GM20431 (cell line): ENCODE results near the gene ADAM12.
"Not testable (repeated sequence)": the region's sequence is repeated elsewhere in the genome, so short reads cannot be mapped to it uniquely, and the experiment has no call there.

Experiments
- in situ Hi-C: fragments of 300-500 bp; cut with MseI, MboI; formaldehyde crosslinking; loops from one replicate; pipeline ENCODE4 v1.15.0; 2020; ENCODE audit warnings: low sequenced_read_pairs; ENCODE audit not compliant: unreplicated experiment

The ADAM12 gene

DNA sequence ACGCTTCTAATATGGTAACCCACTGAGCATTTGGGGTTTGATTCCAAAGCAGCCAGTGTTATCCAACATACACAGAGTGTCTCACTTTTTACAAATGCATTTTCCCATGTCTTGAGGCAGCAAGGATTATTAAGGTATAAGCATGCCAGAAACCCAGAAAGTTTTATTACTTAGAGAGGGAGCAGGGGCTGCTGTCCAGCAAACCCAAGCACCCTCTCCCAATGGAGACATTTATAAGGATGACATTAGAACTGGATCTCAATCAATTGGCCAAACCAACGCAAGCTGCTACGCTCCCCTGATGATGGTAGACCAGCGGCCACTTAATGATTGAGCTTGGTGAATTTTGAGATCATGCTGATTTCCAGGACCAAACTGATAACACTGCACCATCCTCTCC is 315.7 kb downstream of the ADAM12 start:
- in situ Hi-C loops = no loop called here

DNA sequence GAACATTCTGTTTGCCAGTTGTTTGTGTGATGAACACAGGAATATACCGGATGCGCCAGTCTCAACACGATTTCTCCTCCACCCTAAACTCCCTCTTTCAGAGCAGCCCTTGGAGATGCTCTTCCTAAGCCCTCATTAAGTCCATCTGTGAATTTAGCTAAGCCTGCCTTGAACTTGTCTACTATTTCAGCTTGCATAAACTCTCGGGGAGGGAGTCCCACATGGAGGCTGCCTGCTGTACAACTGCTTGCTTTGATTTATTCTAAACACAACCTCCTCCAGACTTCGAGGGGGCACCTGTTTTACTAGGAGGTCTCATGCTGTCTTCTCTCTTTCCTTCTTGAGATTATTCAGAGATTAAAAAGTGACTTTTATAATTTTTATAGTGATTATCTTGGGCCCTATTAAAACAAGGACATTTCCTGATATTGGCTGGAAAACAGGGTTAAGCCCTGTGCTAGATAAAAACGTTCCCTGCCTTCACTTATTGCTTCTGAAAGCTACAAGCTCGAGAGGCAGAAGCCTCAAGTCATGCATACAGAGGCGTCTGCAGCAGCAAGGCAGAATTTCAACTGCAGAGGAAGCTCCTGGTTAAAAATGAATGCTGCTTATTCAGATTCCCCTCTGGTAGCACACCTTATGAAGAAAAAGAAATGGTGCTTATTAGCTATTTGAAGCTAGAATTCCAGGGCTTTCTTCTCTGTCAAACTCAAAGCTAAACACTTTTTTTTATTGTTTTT is 317.6 kb downstream of the ADAM12 start:
- in situ Hi-C loops = no loop called here

GRCh38 chr10:126068322-126068721 is 320.0 kb downstream of the ADAM12 start:
- in situ Hi-C loops = no loop called here

- in situ Hi-C loops = no loop called here
Measured at GRCh38 chr10:126066456-126066855, 321.8 kb downstream of the ADAM12 start.

DNA sequence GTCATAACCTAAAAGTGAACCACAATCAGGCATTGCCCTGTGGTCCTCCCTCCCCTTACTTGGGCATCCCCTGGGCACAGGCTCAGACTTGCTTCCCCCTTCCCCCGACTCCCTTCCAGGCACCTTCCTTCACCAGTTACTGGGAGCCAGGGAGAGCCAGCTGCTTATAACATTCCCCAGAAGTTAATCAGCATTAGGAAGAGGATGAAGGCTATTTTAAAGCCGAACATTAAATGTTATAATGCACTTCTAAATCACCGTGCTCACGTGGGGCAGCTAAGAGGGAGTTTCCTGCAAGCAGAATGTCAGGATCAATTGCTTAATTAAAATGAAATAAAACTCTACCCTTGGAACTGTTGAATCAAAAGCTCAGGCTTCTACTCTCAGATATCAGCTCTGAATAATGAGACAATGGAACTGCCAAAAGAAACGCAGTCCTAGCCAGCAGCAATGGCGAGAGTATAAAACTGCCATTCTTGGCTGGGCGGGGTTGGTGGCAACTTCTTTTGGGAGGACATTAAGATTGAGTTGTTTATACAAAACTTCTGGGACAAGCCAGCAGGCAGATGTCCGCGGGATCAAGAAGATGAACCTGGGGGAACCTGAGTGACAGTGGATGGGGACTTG is 322.4 kb downstream of the ADAM12 start:
- in situ Hi-C loops = no loop called here

- in situ Hi-C loops = no loop called here
Measured at GRCh38 chr10:126064512-126064911, 323.8 kb downstream of the ADAM12 start.

GRCh38 chr10:126063353-126063791 is 324.9 kb downstream of the ADAM12 start:
- in situ Hi-C loops = no loop called here

DNA sequence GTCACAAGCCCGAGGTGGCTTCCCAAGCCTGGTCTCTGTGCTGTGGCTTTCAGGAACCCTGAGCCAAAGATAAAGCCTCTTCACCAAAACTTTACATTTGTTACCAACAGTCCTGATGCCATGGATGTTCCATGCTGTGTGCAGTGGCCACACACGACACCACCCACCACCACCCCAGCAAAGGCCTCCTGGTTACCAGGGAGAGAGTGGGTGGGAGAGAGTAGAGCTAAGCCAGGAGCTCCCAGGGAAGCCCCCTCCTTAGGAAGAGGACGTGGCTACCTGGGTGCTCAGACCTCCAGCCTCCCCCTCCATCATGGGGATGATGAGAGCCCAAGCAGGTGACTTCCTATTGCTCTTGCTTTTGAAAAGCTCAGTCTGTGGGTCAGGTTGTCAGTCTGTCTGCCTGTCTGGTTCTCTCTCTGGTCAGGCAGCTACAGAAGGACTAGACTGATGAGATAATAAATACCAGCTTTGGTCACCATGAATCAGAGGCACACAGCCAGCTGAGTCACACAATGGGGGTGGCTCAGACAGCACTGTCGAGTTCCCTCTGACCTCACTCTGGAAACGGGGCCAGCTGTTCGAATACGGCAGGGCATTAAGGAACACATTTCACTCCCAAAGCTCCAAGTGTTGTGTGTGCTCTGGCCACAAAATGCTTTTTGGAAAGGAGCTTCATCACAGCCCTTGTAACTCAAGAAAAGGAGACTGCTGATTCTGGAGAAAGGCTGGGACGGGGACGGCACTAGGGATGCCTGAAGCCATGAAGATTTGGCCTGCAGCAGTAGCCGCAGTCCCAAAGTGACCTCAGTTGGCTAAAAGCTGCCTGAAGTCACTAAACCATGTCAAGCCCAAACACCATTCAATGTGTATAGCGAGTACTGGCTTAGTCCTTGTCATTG is 325.9 kb downstream of the ADAM12 start:
- in situ Hi-C loops = no loop called here

- in situ Hi-C loops = no loop called here
Measured at GRCh38 chr10:126061526-126061925, 326.8 kb downstream of the ADAM12 start.

GRCh38 chr10:126060261-126060931 is 327.9 kb downstream of the ADAM12 start:
- in situ Hi-C loops = no loop called here

DNA sequence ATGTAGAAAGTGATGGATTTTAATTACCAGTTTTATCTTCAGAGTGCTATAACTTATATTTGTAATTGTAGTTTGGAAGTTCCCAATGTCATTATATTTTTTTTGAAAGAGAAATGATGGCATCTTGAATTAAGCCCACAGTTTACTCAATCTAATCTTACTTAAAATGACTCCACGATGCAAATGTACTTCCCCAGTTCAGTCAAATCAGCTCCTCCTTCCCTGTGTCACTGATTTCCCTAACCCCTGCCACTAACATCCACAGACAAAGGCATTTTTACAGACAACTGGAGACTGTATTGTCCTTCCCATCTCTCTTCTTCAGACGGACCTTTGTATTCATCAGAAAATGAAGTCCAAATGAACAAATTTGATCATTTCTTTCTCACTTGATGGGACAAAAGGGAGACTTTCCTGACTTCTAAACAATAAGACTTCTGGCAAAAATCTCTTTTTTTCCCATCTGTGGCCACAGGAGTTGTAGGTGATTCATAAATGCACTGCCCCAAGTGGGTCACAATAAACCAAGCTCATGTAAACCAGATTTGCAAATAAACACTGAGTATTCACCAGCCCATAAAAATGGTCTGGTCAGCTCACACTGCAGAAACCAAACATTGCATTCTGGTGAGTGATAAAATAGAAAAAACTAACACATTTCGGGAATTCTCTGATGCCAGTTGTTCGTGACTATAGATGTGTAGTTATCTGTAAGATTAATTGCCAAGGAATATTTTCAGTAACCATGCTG is 329.0 kb downstream of the ADAM12 start:
- in situ Hi-C loops = no loop called here

GRCh38 chr10:126058507-126058906 is 329.8 kb downstream of the ADAM12 start:
- in situ Hi-C loops = no loop called here

GRCh38 chr10:126058104-126058503 is 330.2 kb downstream of the ADAM12 start:
- in situ Hi-C loops = no loop called here

GRCh38 chr10:126057494-126057893 is 330.8 kb downstream of the ADAM12 start:
- in situ Hi-C loops = no loop called here

GRCh38 chr10:126054191-126054590 is 334.1 kb downstream of the ADAM12 start:
- in situ Hi-C loops = no loop called here

- in situ Hi-C loops = no loop called here
Measured at GRCh38 chr10:126052171-126052570, 336.1 kb downstream of the ADAM12 start.

DNA sequence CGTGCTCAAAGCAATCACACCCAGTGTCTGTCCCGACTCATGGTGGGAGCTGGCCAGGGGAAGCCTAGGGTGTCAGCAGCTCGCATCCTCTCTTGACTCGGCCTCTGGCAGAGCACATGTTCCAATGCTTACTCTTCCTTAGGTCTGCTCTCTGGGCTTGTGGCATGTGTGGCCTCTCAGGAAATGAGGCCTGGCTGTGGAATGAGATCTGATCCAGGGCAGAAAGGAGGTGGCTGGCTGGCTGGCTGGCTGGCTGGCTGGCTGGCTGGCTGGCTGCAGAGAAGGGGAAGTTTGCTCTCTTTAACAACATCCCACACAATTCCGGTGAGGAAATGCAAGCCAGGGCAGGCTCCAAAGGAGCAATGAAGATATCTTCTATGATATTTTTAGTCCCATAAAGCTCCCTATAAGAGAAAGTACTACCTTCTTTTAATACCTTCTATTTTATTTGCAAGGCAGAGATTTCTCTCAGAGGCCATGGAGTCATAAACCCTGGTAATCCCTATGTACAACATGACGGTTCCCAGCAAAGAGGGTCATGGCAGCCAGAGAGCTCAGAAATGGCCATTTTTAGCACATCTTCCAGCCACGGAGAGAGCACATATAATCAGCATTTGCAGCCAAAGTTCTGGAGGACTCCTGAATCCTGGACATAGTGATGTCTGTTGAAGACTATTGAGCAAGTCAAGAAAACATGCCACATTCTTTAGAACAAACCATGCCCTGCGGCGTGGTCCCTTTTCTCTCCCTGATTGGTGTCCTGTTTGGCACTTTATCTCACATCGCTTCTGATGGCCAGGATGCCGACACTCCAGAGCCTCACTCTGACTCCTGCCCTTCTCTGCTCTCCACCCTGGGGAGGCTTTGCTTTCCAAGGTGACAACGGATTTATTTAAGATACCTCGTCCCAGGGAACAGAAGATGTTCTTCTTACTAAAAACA is 338.2 kb downstream of the ADAM12 start:
- in situ Hi-C loops = no loop called here

- in situ Hi-C loops = not testable (repeated sequence)
Measured at GRCh38 chr10:126047749-126048148, 340.5 kb downstream of the ADAM12 start.
